HS-27A (cell line): ENCODE results near the gene DNAH11.
"Not testable (repeated sequence)": the region's sequence is repeated elsewhere in the genome, so short reads cannot be mapped to it uniquely, and the experiment has no call there.

Experiments used
- DNase-seq: peaks from one replicate; pipeline ENCODE4 v3.0.0-alpha.2; 2012; ENCODE audit warnings: low read depth, missing footprints

DNAH11 gene

GRCh38 chr7:21777921-21778320 is 235.1 kb downstream of the DNAH11 start:
- no peak for DNase-seq

- no peak for DNase-seq
Measured at GRCh38 chr7:21778953-21779352, 236.1 kb downstream of the DNAH11 start.

GRCh38 chr7:21782996-21783395 is 240.2 kb downstream of the DNAH11 start:
- no peak for DNase-seq

- no peak for DNase-seq
Measured at GRCh38 chr7:21784989-21785388, 242.2 kb downstream of the DNAH11 start.

- DNase-seq, result no peak
Measured at GRCh38 chr7:21805791-21806190, 263.0 kb downstream of the DNAH11 start.

- DNase-seq, result no peak
Measured at GRCh38 chr7:21806388-21806787, 263.5 kb downstream of the DNAH11 start.

- no peak for DNase-seq
Measured at GRCh38 chr7:21819048-21819447, 276.2 kb downstream of the DNAH11 start.

- no peak for DNase-seq
Measured at GRCh38 chr7:21828841-21829240, 286.0 kb downstream of the DNAH11 start.

GRCh38 chr7:21829731-21830130 is 286.9 kb downstream of the DNAH11 start:
- no peak for DNase-seq

GRCh38 chr7:21844742-21845141 is 301.9 kb downstream of the DNAH11 start:
- DNase-seq, result no peak

GRCh38 chr7:21850531-21851285 is 307.9 kb downstream of the DNAH11 start:
- peak; percentile 38 for DNase-seq

GRCh38 chr7:21851559-21851967 is 308.7 kb downstream of the DNAH11 start:
- no peak for DNase-seq

GRCh38 chr7:21865631-21866204 is 322.9 kb downstream of the DNAH11 start:
- DNase-seq, result not testable (repeated sequence)

GRCh38 chr7:21866731-21867130 is 323.9 kb downstream of the DNAH11 start:
- DNase-seq, result no peak

- DNase-seq, result no peak
Measured at GRCh38 chr7:21867226-21867625, 324.4 kb downstream of the DNAH11 start.

- DNase-seq, result no peak
Measured at GRCh38 chr7:21867816-21868575, 325.2 kb downstream of the DNAH11 start.

GRCh38 chr7:21868576-21868850 is 325.7 kb downstream of the DNAH11 start:
- no peak for DNase-seq

- no peak for DNase-seq
Measured at GRCh38 chr7:21869785-21870402, 327.1 kb downstream of the DNAH11 start.

GRCh38 chr7:21883069-21883468 is 340.2 kb downstream of the DNAH11 start:
- DNase-seq, result no peak

- DNase-seq, result not testable (repeated sequence)
Measured at GRCh38 chr7:21883501-21883900, 340.7 kb downstream of the DNAH11 start.

- no peak for DNase-seq
Measured at GRCh38 chr7:21884496-21884895, 341.7 kb downstream of the DNAH11 start.

- no peak for DNase-seq
Measured at GRCh38 chr7:21886396-21886795, 343.6 kb downstream of the DNAH11 start.

- no peak for DNase-seq
Measured at GRCh38 chr7:21887353-21887752, 344.5 kb downstream of the DNAH11 start.
